Caco-2 (cell line): ENCODE measurements around the gene SLC4A4. TPM values are rescaled to one million over a fixed set of nuclear protein-coding genes. Genes with fewer than 3 reads are reported as not detected.

Source experiments
- BruUV-seq: library from RNA; stranded (reverse); fragments of 400-500 nt; replicated peaks from 2 replicates; lab custom pipeline; 2021; lab: Mats Ljungman, UMichigan
- CTCF ChIA-PET: fragments of 300-600 bp; sonication (Branson Sonifier 250); formaldehyde crosslinking; loops from one replicate; lab custom pipeline; 2022; ENCODE audit warnings: antibody characterized with exemption; lab: Charles Lee
- POLR2A ChIA-PET: fragments of 300-600 bp; sonication (Branson Sonifier 250); formaldehyde crosslinking; loops from one replicate; lab custom pipeline; 2022; ENCODE audit warnings: antibody characterized with exemption; lab: Charles Lee
- DNase-seq, 2 experiments: peaks; one replicate each; pipeline versions ENCODE4 v3.0.0 to v3.0.0-alpha.2; 2020 to 2022
- H3K27me3 ChIP-seq: replicated peaks from 2 replicates; pipeline ENCODE4 v1.6.0; 2011; ENCODE audit warnings: low read length; ENCODE audit not compliant: control insufficient read depth, insufficient read depth
- H3K36me3 ChIP-seq: 2 replicates; pipeline ENCODE4 v1.5.1; 2011; ENCODE audit warnings: low read length; ENCODE audit not compliant: control insufficient read depth, insufficient read depth
- H3K4me1 ChIP-seq: fragments of 250-450 bp; sonication (Bioruptor Pico); 2 replicates; pipeline ENCODE4 v1.5.1; 2020; ENCODE audit warnings: mild to moderate bottlenecking
- H3K4me3 ChIP-seq: 2 replicates; pipeline ENCODE4 v1.5.1; 2011; ENCODE audit warnings: low read depth, mild to moderate bottlenecking, control low read depth, low read length
- H3K9me3 ChIP-seq: fragments of 250-450 bp; sonication (Bioruptor Pico); 2 replicates; pipeline ENCODE4 v1.5.1; 2020; ENCODE audit warnings: mild to moderate bottlenecking, moderate library complexity
- H3K27ac Mint-ChIP-seq: one replicate; pipeline ENCODE4 v1.8.0; 2022; ENCODE audit warnings: mixed read lengths; ENCODE audit not compliant: unreplicated experiment
- H3K27me3 Mint-ChIP-seq: one replicate; pipeline ENCODE4 v1.8.0; 2022; ENCODE audit warnings: mixed read lengths; ENCODE audit not compliant: insufficient read depth, unreplicated experiment
- H3K36me3 Mint-ChIP-seq: one replicate; pipeline ENCODE4 v1.8.0; 2022; ENCODE audit warnings: mild to moderate bottlenecking, mixed read lengths; ENCODE audit not compliant: insufficient read depth, unreplicated experiment
- H3K4me1 Mint-ChIP-seq: one replicate; pipeline ENCODE4 v1.8.0; 2022; ENCODE audit warnings: low read depth, mixed read lengths; ENCODE audit not compliant: unreplicated experiment
- H3K4me3 Mint-ChIP-seq: one replicate; pipeline ENCODE4 v1.8.0; 2022; ENCODE audit warnings: mild to moderate bottlenecking, moderate library complexity, mixed read lengths; ENCODE audit not compliant: unreplicated experiment
- H3K9me3 Mint-ChIP-seq: one replicate; pipeline ENCODE4 v1.8.0; 2022; ENCODE audit warnings: mixed read lengths; ENCODE audit not compliant: unreplicated experiment
- CTCF ChIP-seq, 2 experiments: fragments of 200-600 bp in 1 of 2; IDR thresholded peaks; 1 replicate in 1 of 2; 2 replicates in 1 of 2; pipeline versions ENCODE4 v1.5.1 to v1.8.0; 2011 to 2022; ENCODE audit warnings: antibody characterized with exemption in 1 of 2, control low read depth in 1 of 2, inconsistent platforms in 1 of 2, low read depth in 1 of 2, low read length in 1 of 2, mild to moderate bottlenecking in 1 of 2, moderate library complexity in 1 of 2; ENCODE audit not compliant: insufficient read depth in 1 of 2, severe bottlenecking in 1 of 2, unreplicated experiment in 1 of 2
- intact Hi-C: fragments of 100-400 bp; cut with micrococcal nuclease; formaldehyde crosslinking; loops from one replicate; pipeline ENCODE4 v1.10.0; 2022; ENCODE audit not compliant: unreplicated experiment
- total RNA-seq: library from RNA; stranded (reverse); gene quantifications from 2 replicates; pipeline ENCODE4 v1.2.3, GENCODE V29; 2022

The SLC4A4 gene
- total RNA-seq, 1 experiment from 2014 or later = 0.29 TPM

GRCh38 chr4:71571346-71571745 lies 232.5 kb downstream of the SLC4A4 start:
- DNase-seq = no peak
- Mint-ChIP-seq H3K27ac (no peak overlapping the region), H3K4me1 (peaks cover 13% of the 10 kb centered on the region), H3K4me3 (no peak overlapping the region), H3K27me3 (no peaks in the 10 kb centered on the region), H3K9me3 (no peaks in the 10 kb centered on the region), H3K36me3 (no peaks in the 10 kb centered on the region)
- no peaks in the 10 kb centered on the region for H3K36me3 ChIP-seq
- H3K27me3 ChIP-seq = no peaks in the 10 kb centered on the region
- no peak for TF ChIP-seq CTCF (IDR thresholded peaks at IDR 0.05; ENCODE audit: insufficient read depth in 1 of 2, low read depth in 1 of 2, low read length in 1 of 2, severe bottlenecking in 1 of 2, unreplicated experiment in 1 of 2)
- peaks cover 40% of the 10 kb centered on the region for H3K4me1 ChIP-seq
- H3K9me3 ChIP-seq = 0 out of 2 replicates have a peak, but pooled peaks cover 3% of the 10 kb centered on the region
- ChIA-PET CTCF (no interaction called here), POLR2A (no interaction called here)
- no peak overlapping the region for H3K4me3 ChIP-seq
- intact Hi-C loops = no loop called here
- BruUV-seq = no TSS peak

- Histone ChIP-seq H3K4me3 (no peak overlapping the region), H3K9me3 (no peaks in the 10 kb centered on the region), H3K36me3 (no peaks in the 10 kb centered on the region), H3K27me3 (no peaks in the 10 kb centered on the region), H3K4me1 (peaks cover 4% of the 10 kb centered on the region; the same call in 1 of the 2 replicates)
- Mint-ChIP-seq H3K27me3 (no peaks in the 10 kb centered on the region), H3K36me3 (no peaks in the 10 kb centered on the region), H3K27ac (no peak overlapping the region), H3K9me3 (peaks cover 25% of the 10 kb centered on the region), H3K4me3 (no peak overlapping the region), H3K4me1 (peaks cover 3% of the 10 kb centered on the region)
- CTCF ChIA-PET = no interaction called here
- POLR2A ChIA-PET = no interaction called here
- no TSS peak for BruUV-seq
- TF ChIP-seq CTCF (IDR thresholded peaks at IDR 0.05; ENCODE audit: insufficient read depth in 1 of 2, low read depth in 1 of 2, low read length in 1 of 2, severe bottlenecking in 1 of 2, unreplicated experiment in 1 of 2) = no peak
- intact Hi-C loops = no loop called here
- no peak for DNase-seq
These were observed 245.2 kb downstream of the SLC4A4 start for GRCh38 chr4:71583971-71584370.

GRCh38 chr4:71584585-71584984 lies 245.8 kb downstream of the SLC4A4 start:
- no peak overlapping the region for H3K4me3 ChIP-seq
- intact Hi-C loops = no loop called here
- peaks cover 31% of the 10 kb centered on the region for H3K9me3 Mint-ChIP-seq
- peaks cover 6% of the 10 kb centered on the region for H3K4me1 Mint-ChIP-seq
- no peaks in the 10 kb centered on the region for H3K27me3 Mint-ChIP-seq
- no peak for TF ChIP-seq CTCF (IDR thresholded peaks at IDR 0.05; ENCODE audit: insufficient read depth in 1 of 2, low read depth in 1 of 2, low read length in 1 of 2, severe bottlenecking in 1 of 2, unreplicated experiment in 1 of 2)
- H3K27me3 ChIP-seq = no peaks in the 10 kb centered on the region
- POLR2A ChIA-PET = no interaction called here
- H3K27ac Mint-ChIP-seq = no peak overlapping the region
- H3K9me3 ChIP-seq = no peaks in the 10 kb centered on the region
- H3K4me3 Mint-ChIP-seq = no peak overlapping the region
- CTCF ChIA-PET = no interaction called here
- H3K36me3 ChIP-seq = no peaks in the 10 kb centered on the region
- H3K4me1 ChIP-seq = peaks cover 4% of the 10 kb centered on the region; the same call in 1 of the 2 replicates
- H3K36me3 Mint-ChIP-seq = no peaks in the 10 kb centered on the region
- BruUV-seq = no TSS peak
- no peak for DNase-seq
